A549 (cell line): ENCODE results near the gene PDZK1IP1.

Experiments
- BCL3 ChIP-seq: fragments of >200 bp; sonication (Bioruptor Twin); formaldehyde crosslinking; IDR thresholded peaks from 3 replicates; pipeline ENCODE4 v1.6.1; 2016
- CEBPB ChIP-seq, 2 experiments: fragments of >200 bp in 1 of 2; sonication (Bioruptor Twin) in 1 of 2; formaldehyde crosslinking in 1 of 2; IDR thresholded peaks; 2 replicates each; pipeline ENCODE4 v1.6.1; 2012 to 2016
- CHD4 ChIP-seq: fragments of 200-600 bp; sonication (generic); IDR thresholded peaks from 2 replicates; pipeline ENCODE4 v1.6.1; 2016; ENCODE audit warnings: antibody characterized with exemption, mild to moderate bottlenecking, borderline replicate concordance
- CTCF ChIP-seq: fragments of >200 bp; sonication (Bioruptor Twin); formaldehyde crosslinking; IDR thresholded peaks from 3 replicates; pipeline ENCODE4 v1.5.1; 2016
- EHF ChIP-seq: fragments of 250-450 bp; sonication (Bioruptor Pico); IDR thresholded peaks from 2 replicates; pipeline ENCODE4 v1.5.0; 2020; ENCODE audit warnings: mild to moderate bottlenecking
- ESRRA ChIP-seq: fragments of 150-350 bp; IDR thresholded peaks from 2 replicates; pipeline ENCODE4 v1.6.1; 2014; ENCODE audit warnings: mild to moderate bottlenecking, low read length, borderline replicate concordance
- FOSL2 ChIP-seq, 2 experiments: fragments of 450-650 bp in 1 of 2; fragments of >200 bp in 1 of 2; sonication (Bioruptor Twin) in 1 of 2; formaldehyde crosslinking; IDR thresholded peaks; 2 replicates each; pipeline versions ENCODE4 v1.5.0 to v1.6.1; 2016 to 2020; ENCODE audit warnings: mild to moderate bottlenecking in 1 of 2, moderate library complexity in 1 of 2
- KDM1A ChIP-seq: fragments of 200-600 bp; sonication (generic); IDR thresholded peaks from 2 replicates; pipeline ENCODE4 v1.6.1; 2016; ENCODE audit warnings: low read depth, mild to moderate bottlenecking
- NR3C1 ChIP-seq: fragments of >200 bp; sonication (Bioruptor Twin); formaldehyde crosslinking; IDR thresholded peaks from 3 replicates; pipeline ENCODE4 v1.6.1; 2017
- POLR2A ChIP-seq: IDR thresholded peaks from 2 replicates; pipeline ENCODE4 v1.6.1; 2012; ENCODE audit warnings: mild to moderate bottlenecking, low read length
- RAD21 ChIP-seq, 2 experiments: fragments of >200 bp in 1 of 2; sonication (Bioruptor Twin) in 1 of 2; formaldehyde crosslinking in 1 of 2; IDR thresholded peaks in 1 of 2; conservative IDR thresholded peaks in 1 of 2; 2 replicates in 1 of 2; 3 replicates in 1 of 2; pipeline ENCODE4 v1.6.1; 2012 to 2018; ENCODE audit warnings: inconsistent platforms in 1 of 2
- ZNF302 ChIP-seq: fragments of 250-450 bp; sonication (Bioruptor Pico); IDR thresholded peaks from 2 replicates; pipeline ENCODE4 v1.9.0; 2021; ENCODE audit warnings: inconsistent platforms, mild to moderate bottlenecking, moderate library complexity

DNA sequence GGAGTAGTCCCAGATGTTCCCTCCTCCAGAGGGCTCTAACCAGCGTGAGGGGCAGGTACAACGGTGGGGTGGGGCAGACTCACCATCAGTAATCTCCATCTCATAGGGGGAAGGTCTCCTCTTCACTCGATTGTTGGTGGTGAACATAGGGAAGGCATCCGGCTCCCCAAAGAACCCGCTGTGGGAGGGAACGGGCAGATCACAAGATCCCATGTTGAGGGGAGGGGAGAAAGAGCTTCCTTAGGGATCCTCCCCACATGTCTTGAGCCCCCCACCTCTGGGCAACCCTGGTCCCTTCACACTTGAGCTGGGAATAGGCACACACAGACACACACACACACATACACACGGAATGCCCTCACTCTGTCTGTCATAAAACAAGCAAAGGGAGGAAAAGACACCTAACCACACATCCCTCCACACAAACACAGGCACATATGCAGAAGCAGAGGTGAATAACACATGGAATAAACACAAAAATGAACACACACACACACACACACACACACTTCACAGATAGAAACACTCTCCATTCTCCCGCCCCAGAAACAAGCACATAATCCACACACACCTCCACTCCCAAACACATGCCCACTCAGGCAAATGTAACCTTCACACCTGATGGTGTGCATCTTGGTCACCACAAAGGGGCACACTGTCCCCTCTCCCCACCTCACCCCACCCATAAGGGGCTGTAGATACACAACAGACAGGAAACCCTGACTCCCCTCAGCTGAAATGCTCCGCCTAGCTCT, 34.3 kb upstream of the PDZK1IP1 start:
- TF ChIP-seq NR3C1 = no peak
- TF ChIP-seq CTCF = no peak
- no peak for TF ChIP-seq ZNF302 (CRISPR knock-in tag)
- no peak for TF ChIP-seq POLR2A
- no peak for TF ChIP-seq KDM1A
- no peak for TF ChIP-seq CEBPB (IDR thresholded peaks at IDR 0.05)
- TF ChIP-seq FOSL2 (IDR thresholded peaks at IDR 0.05) = no peak
- TF ChIP-seq FOSL2 (CRISPR knock-in tag; IDR thresholded peaks at IDR 0.05) = no peak
- no peak for TF ChIP-seq ESRRA
- no peak for TF ChIP-seq EHF (CRISPR knock-in tag)
- TF ChIP-seq RAD21 (conservative IDR thresholded peaks at IDR 0.05 in 1 of 2, IDR thresholded peaks at IDR 0.05 in 1 of 2) = no peak
- no peak for TF ChIP-seq BCL3
- no peak for TF ChIP-seq CHD4
